ENCODE results near the gene RAB3GAP2.
A peak's percentile ranks its signal among the peaks of the same experiment; 100 is the strongest.
"Not testable (repeated sequence)": the region's sequence is repeated elsewhere in the genome, so short reads cannot be mapped to it uniquely, and the experiment has no call there.

The RAB3GAP2 gene

DNA sequence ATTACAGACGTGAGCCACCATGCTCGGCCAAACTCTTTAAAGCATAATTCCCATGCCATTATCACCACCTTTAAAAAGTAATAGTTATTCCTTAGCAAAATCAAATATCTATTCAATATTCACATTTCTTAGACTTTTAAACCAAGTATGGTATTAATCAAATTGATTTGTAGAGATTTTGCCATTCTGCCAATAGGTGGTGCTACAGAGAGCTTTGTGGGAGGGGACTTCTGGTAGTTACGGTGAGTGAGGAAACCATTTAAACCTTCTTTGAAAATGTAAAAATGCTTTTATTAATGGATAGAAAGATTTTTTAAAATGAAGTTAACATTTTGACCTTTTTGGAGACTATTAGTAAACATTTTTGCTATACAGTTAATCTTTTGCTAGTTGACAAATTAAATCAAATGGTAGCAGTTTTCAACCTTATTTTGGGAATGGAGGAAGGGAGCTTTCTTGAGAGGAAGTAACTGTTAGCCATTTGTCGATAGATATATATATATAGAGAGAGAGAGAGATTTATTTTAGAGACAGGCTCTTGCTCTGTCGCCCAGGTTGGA, 159.0 kb downstream of the RAB3GAP2 start:
- TF ChIP-seq, protein P1, sequence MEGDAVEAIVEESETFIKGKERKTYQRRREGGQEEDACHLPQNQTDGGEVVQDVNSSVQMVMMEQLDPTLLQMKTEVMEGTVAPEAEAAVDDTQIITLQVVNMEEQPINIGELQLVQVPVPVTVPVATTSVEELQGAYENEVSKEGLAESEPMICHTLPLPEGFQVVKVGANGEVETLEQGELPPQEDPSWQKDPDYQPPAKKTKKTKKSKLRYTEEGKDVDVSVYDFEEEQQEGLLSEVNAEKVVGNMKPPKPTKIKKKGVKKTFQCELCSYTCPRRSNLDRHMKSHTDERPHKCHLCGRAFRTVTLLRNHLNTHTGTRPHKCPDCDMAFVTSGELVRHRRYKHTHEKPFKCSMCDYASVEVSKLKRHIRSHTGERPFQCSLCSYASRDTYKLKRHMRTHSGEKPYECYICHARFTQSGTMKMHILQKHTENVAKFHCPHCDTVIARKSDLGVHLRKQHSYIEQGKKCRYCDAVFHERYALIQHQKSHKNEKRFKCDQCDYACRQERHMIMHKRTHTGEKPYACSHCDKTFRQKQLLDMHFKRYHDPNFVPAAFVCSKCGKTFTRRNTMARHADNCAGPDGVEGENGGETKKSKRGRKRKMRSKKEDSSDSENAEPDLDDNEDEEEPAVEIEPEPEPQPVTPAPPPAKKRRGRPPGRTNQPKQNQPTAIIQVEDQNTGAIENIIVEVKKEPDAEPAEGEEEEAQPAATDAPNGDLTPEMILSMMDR (IDR thresholded peaks at IDR 0.05): peak; percentile 24
- H3K4me3 ChIP-seq (ENCODE audit: low read depth, low read length): no peak overlapping the region

DNA sequence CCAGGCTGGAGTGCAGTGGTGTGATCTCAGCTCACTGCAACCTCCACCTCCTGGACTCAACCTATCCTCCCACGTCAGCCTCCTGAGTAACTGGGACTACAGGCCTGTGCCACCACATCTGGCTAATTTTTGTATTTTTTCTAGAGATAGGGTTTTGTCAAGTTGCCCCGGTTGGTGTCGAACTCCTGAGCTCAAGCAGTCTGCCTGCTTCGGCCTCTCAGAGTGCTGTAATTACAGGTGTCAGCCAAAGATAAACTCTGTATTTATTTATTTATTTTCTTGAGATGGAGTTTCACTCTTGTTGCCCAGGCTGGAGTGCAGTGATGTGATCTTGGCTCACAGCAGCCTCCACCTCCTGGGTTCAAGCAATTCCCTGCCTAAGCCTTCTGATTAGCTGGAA, 159.7 kb downstream of the RAB3GAP2 start:
- H3K9me3 ChIP-seq (ENCODE audit: control insufficient read depth, low read length); H3K9ac ChIP-seq; H3K4me2 ChIP-seq (ENCODE audit: low read length); H3K27ac ChIP-seq; H3K79me2 ChIP-seq; H2AFZ ChIP-seq; H3K27me3 ChIP-seq (ENCODE audit: control insufficient read depth, insufficient read depth, low read length); H3K4me3 ChIP-seq (ENCODE audit: low read depth, low read length); H3K36me3 ChIP-seq (ENCODE audit: control insufficient read depth, insufficient read depth, low read length); H3K4me1 ChIP-seq: not testable (repeated sequence)

More for the DNA sequence above, 159.0 kb downstream of the RAB3GAP2 start:
- H3K4me2 ChIP-seq (ENCODE audit: low read length): no peak overlapping the region
- no peaks in the 10 kb centered on the region for H3K4me1 ChIP-seq
- no peaks in the 10 kb centered on the region for H3K9me3 ChIP-seq (ENCODE audit: control insufficient read depth, low read length)
- H2AFZ ChIP-seq: no peak overlapping the region
- H3K9ac ChIP-seq: no peak overlapping the region
- H3K27me3 ChIP-seq (ENCODE audit: control insufficient read depth, insufficient read depth, low read length): no peaks in the 10 kb centered on the region
- no peak overlapping the region for H3K27ac ChIP-seq
- H3K36me3 ChIP-seq (ENCODE audit: control insufficient read depth, insufficient read depth, low read length): no peaks in the 10 kb centered on the region
- H3K79me2 ChIP-seq: peaks cover 2% of the 10 kb centered on the region

DNA sequence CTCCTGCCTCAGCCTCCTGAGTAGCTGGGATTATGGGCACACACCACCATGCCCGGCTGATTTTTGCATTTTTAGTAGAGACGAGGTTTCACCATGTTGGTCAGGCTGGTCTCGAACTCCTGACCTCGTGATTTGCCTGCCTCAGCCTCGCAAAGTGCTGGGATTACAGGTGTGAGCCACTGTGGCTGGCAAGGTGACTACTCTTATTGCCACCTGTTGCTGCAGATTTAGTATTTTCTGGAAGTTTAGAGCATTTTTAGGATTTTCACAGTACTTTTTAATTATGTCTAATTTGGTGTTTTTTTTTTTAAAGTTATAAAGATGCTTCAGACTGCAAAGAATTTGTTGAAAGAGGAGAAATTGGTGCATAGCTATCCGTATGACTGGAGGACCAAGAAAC, 161.8 kb downstream of the RAB3GAP2 start:
- not testable (repeated sequence) for H3K4me1 ChIP-seq; H3K4me2 ChIP-seq (ENCODE audit: low read length); H3K27ac ChIP-seq; H3K9ac ChIP-seq; H3K27me3 ChIP-seq (ENCODE audit: control insufficient read depth, insufficient read depth, low read length); H3K79me2 ChIP-seq; H3K36me3 ChIP-seq (ENCODE audit: control insufficient read depth, insufficient read depth, low read length); H3K4me3 ChIP-seq (ENCODE audit: low read depth, low read length); H2AFZ ChIP-seq; H3K9me3 ChIP-seq (ENCODE audit: control insufficient read depth, low read length)

DNA sequence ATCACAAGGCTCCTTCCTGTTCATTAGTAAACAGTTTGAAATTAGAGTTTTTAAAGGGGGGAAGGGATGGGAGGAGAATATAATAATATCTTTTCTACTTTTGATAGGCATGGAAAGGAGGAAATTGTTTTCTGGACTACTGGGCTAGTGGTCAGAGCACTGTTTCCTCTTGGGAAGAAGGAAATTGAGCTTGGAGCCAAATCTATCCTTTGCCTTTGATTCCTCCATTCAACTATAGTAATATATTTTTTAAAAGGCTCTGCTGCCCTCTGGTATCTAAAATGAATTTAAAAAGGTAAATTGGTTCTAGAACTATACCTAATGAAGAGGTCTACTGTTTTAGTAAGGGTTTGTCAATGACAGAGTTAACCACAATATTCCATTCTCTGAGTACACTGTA, 172.4 kb downstream of the RAB3GAP2 start:
- TF ChIP-seq, protein P1 (IDR thresholded peaks at IDR 0.05): no peak
- no peaks in the 10 kb centered on the region for H3K27me3 ChIP-seq (ENCODE audit: control insufficient read depth, insufficient read depth, low read length)
- no peak overlapping the region for H3K27ac ChIP-seq
- H3K9ac ChIP-seq: no peak overlapping the region
- H3K9me3 ChIP-seq (ENCODE audit: control insufficient read depth, low read length): no peaks in the 10 kb centered on the region
- H3K36me3 ChIP-seq (ENCODE audit: control insufficient read depth, insufficient read depth, low read length): no peaks in the 10 kb centered on the region
- no peaks in the 10 kb centered on the region for H3K79me2 ChIP-seq
- H3K4me1 ChIP-seq: no peaks in the 10 kb centered on the region
- no peak overlapping the region for H3K4me3 ChIP-seq (ENCODE audit: low read depth, low read length)
- H2AFZ ChIP-seq: no peak overlapping the region
- H3K4me2 ChIP-seq (ENCODE audit: low read length): no peak overlapping the region

All from parathyroid adenoma (tissue), 2 donors.